PFSK-1 (cell line): ENCODE data around the gene NXPE3.

ENCODE experiments used
- FOXP2 ChIP-seq: optimal IDR thresholded peaks from 2 replicates; pipeline ENCODE3; 2011; ENCODE audit warnings: borderline replicate concordance, control low read depth, inconsistent platforms; ENCODE audit not compliant: insufficient read depth; ENCODE audit errors: extremely low read length, extremely low read depth
- POLR2AphosphoS5 ChIP-seq: IDR thresholded peaks from 2 replicates; pipeline ENCODE4 v1.6.1; 2012; ENCODE audit warnings: low read depth, mild to moderate bottlenecking, control low read depth, low read length, moderate library complexity
- REST ChIP-seq, 2 experiments: IDR thresholded peaks; 2 replicates each; pipeline versions ENCODE4 v1.6.1 to v1.8.0; 2011 to 2012; ENCODE audit warnings: low read depth in 2 of 2, low read length in 2 of 2, control low read depth in 1 of 2, inconsistent platforms in 1 of 2, mild to moderate bottlenecking in 1 of 2, moderate library complexity in 1 of 2; ENCODE audit not compliant: insufficient read depth in 1 of 2
- SIN3A ChIP-seq: IDR thresholded peaks from 2 replicates; pipeline ENCODE4 v1.6.1; 2012; ENCODE audit warnings: mild to moderate bottlenecking, low read length, moderate library complexity, borderline replicate concordance; ENCODE audit not compliant: insufficient read depth
- TAF1 ChIP-seq: IDR thresholded peaks from 2 replicates; pipeline ENCODE4 v1.6.1; 2012; ENCODE audit warnings: low read length, control low read depth, borderline replicate concordance; ENCODE audit not compliant: insufficient read depth

The NXPE3 gene

DNA sequence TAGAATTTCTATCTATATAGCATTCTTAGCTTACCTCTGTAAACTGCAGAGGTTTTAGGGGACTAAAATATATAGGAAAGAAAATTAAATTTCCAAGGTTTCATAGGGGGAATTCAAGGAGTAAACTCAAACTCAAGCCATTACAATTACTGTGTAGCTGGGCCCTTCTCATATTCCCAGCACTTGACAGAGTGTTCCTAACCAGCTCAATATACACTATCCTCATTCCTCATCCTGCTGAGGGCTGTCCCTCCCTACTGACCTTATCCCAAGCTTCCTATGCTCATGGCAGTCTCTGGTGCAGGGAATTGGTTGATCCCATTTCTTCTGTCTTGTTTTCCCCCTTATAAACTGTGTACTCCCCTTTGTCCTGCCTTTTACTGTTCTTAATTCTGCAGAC lies 33.9 kb downstream of the NXPE3 start:
- no peak for TF ChIP-seq POLR2AphosphoS5
- TF ChIP-seq REST (IDR thresholded peaks at IDR 0.05; ENCODE audit: insufficient read depth in 1 of 2, low read depth in 2 of 2, low read length in 2 of 2), result no peak
- no peak for TF ChIP-seq TAF1
- no peak for TF ChIP-seq SIN3A
- TF ChIP-seq FOXP2, result no peak

DNA sequence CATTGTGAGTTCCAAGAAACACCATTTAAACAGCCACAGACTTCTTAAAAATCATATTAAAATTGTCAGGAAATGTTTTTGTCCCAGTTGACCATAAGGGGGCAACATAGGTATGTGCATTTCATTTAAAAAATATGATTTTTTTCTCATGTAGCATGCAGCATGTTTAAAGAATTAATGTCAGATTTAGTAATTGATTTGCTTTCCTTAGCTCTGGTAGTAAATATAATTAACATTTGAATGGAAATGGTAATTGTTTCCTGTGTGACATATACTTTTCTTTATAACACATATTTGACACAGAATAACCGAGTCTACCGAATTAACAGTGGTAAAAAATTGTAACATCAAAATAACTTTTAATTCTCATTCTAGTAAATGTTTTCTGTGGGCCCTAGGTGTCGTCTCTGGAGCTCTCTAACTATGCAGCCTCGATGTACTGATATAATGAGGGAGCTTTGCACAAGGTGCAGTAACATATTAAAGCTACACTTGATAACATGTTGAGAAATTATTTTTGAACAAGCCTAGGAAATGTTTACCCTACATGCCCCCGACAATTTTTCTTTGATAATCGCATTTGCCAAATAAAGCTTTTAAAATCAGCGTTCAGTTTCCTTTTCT lies 34.9 kb downstream of the NXPE3 start:
- TF ChIP-seq TAF1, result no peak
- TF ChIP-seq REST (IDR thresholded peaks at IDR 0.05; ENCODE audit: insufficient read depth in 1 of 2, low read depth in 2 of 2, low read length in 2 of 2), result no peak
- no peak for TF ChIP-seq POLR2AphosphoS5
- no peak for TF ChIP-seq FOXP2
- no peak for TF ChIP-seq SIN3A

DNA sequence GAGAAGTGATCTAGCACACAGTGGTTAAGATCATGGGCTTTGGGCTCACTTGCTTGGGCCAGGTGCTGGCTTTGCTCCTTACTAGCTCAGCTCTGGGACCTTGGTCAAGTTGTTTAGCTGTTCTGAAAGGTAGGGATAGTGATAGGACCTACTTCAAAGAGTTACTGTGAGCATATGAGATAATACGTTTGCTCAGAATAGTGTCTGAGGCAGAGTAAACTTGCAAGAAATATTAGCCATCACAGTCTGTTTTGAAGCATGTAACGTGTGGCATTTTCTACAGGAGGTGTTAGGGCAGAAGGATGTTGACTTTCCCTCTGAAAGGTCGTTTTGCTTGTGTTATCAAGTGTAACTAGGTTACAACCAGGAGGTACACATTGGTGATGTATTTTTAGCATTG lies 35.8 kb downstream of the NXPE3 start:
- TF ChIP-seq POLR2AphosphoS5 (no peak), SIN3A (no peak), FOXP2 (no peak), REST (IDR thresholded peaks at IDR 0.05; ENCODE audit: insufficient read depth in 1 of 2, low read depth in 2 of 2, low read length in 2 of 2) (no peak), TAF1 (no peak)

- no peak for TF ChIP-seq REST (IDR thresholded peaks at IDR 0.05; ENCODE audit: insufficient read depth in 1 of 2, low read depth in 2 of 2, low read length in 2 of 2)
- TF ChIP-seq SIN3A, result no peak
- no peak for TF ChIP-seq TAF1
- TF ChIP-seq FOXP2, result no peak
- TF ChIP-seq POLR2AphosphoS5, result no peak
These were observed 37.5 kb downstream of the NXPE3 start for GRCh38 chr3:101816215-101817149.
